Measurements from ENCODE around the gene MPPE1.
"Not testable (repeated sequence)": the region's sequence is repeated elsewhere in the genome, so short reads cannot be mapped to it uniquely, and the experiment has no call there.

Gene MPPE1

DNA sequence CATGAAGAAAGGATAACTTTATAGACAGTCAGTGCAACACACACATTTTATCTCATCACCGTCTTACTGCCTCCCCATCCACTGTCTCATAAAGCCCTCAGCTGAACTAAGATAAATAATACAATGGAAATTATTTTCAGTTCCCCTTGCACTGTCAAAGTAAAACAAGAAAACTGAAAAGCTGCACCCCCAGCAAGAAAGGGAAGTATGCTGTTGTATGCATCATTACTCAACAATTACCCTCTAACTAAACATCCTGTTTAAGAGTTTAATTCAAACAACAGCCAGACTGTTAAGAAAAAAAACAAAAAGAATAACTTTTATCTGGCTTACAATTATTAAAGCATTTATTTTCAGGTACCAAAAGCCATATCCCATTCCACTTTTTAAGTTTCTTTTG, 25.0 kb downstream of the MPPE1 start:
- no peak for DNase-seq

- no peak for DNase-seq
These were observed 25.5 kb downstream of the MPPE1 start for GRCh38 chr18:11882636-11883035.

GRCh38 chr18:11880586-11881304, 27.4 kb downstream of the MPPE1 start:
- no peak for DNase-seq

- DNase-seq = no peak
These were observed 30.5 kb downstream of the MPPE1 start for GRCh38 chr18:11877497-11878135.

- no peak for DNase-seq
These were observed 33.4 kb downstream of the MPPE1 start for GRCh38 chr18:11874676-11875075.

DNA sequence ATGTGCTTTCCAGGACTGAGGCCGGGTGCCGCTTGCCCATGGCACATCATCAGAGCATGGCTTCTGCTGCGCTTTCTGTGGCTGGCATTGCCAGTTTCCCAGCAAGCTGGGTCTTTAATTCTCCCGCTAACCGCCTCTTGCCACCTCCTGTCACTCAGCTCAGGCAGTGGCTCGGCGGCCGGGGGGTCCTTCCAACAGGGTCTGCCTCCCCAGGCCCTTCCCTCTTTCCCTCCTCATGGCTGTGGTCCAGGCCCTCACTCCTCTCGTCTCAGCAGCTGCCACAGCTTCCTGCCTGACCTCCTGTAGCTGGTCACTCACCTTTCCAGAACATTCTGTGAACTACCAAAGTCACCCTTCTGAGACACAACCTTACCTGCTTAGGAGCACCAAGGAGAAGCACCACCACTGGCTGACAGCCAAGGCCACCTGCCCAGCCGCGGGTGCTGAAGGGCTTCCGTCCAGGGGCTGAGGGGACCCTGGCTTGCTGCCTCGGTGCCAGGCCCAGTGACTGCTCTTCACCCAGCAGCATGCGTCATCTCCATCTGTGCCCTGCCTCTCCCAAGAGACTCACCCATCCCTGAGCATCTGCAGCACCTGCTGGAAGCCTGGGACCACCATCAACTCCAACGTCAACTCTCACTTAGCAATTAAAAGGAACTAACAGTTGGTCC, 34.3 kb downstream of the MPPE1 start:
- DNase-seq = no peak

- no peak for DNase-seq
These were observed 35.5 kb downstream of the MPPE1 start for GRCh38 chr18:11872479-11873136.

DNA sequence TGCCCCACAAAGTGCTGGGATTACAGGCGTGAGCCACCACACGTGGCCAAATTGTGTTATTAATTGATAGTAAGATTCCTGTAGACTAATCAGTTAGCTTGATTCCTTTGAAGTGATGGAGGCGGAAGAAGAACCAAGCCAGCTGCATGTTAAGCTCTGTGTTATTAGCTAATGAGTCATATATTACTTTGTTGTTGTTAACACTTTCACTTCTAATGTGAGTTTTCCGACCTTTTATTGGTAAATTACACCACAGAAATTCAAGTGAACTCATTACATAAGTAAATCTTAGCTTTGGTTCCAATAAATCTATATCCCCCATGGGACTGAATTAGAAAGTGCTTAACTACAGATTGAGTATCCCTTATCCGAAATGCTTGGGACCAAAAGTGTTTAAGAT, 36.6 kb downstream of the MPPE1 start:
- no peak for DNase-seq

- no peak for DNase-seq
These were observed 39.9 kb downstream of the MPPE1 start for GRCh38 chr18:11868230-11868629.

DNA sequence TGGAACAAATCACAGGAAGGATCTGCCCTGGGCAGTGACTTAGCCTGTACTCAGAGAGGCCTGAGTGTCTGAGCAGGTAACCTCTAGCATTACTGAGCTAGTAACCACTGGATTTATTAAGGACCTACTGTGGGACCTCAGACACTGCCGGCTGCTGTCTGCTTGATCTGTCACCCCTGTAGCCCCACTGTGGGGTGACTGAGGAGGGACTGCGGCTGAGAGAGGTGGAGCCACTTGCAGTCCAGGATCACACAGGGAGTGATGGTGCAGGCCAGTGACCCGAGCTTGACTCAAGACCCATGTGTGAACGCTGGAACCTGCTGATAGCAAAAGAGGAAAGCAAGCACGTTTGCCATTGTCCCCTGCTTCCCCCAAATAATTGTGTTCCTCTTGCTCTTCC, 41.4 kb downstream of the MPPE1 start:
- DNase-seq = no peak

- no peak for DNase-seq
These were observed 41.8 kb downstream of the MPPE1 start for GRCh38 chr18:11866329-11866728.

DNA sequence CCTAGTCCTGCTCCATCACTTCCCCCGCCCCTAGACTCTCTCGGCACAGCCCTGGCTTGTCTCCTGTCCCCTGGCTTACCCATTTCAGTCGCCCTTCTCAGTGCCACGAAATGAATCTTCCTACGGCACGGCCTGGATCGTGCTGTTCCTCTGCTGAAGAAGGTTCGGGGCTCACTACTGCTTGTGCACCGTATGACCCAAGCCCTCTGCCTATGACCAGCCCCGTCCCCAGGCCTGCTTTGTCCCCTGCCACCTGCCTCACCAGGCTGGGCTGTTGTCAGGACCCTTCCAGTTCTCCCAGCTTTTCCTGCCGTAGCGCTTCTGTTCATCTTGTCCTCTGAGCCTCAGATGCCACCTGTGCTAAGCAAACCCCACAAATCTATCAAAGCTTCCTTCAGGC, 43.0 kb downstream of the MPPE1 start:
- DNase-seq = no peak

- DNase-seq = no peak
These were observed 43.6 kb downstream of the MPPE1 start for GRCh38 chr18:11864471-11864870.

DNA sequence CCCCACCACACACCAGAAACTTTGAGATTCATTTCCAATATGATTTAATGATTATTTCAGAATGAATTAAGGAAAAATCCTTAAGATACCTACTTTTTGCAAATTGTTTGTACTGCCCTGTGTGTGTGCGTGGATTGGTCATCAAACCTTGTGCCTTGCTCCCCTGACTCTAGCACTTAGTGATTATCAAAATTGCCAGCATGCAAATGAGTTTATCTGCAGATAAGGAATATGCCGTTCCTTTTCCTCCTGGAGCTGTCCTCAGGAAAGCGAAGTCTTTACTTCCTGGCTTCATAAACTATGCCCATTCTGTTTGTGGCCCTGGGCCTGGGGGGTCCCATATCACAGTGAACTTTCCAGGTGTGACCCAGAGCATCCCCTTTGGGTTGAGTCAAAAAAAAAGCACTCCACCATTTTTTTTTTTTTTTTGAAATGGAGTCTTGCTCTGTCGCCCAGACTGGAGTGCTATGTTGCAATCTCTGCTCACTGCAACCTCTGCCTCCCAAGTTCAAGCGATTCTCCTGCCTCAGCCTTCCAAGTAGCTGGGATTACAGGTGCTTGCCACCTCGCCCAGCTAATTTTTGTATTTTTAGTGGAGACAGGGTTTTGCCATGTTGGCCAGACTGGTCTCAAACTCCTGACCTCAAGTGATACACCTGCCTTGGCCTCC, 45.5 kb downstream of the MPPE1 start:
- no peak for DNase-seq

GRCh38 chr18:11861583-11862288, 46.4 kb downstream of the MPPE1 start:
- no peak for DNase-seq

GRCh38 chr18:11860594-11861450, 47.3 kb downstream of the MPPE1 start:
- DNase-seq = no peak

GRCh38 chr18:11859903-11860407, 48.2 kb downstream of the MPPE1 start:
- DNase-seq = no peak

DNA sequence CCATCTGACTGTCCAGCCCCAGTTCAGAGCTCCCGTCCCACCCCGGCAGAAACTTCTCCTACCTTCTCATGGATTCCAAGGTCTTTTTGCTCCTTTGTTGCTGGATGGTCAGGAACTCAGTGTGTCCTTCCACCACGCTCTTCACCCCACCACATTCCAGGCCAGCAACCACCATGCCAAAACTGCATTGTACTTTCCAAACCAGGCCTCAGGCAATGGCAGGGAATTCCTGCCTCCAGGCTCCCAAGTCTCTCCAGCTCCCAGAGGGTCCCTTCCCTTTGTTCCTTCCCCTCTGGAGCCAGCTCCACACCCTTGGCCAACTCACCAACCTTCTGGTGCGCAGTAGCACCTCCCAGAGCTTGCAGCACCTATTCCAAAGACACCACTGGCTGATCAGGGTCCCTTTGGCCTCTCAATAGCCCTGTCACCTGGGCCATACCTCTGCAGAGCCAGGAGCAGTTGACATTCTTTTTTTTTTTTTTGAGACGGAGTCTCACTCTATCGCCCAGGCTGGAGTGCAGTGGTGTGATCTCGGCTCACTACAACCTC, 48.8 kb downstream of the MPPE1 start:
- no peak for DNase-seq

DNA sequence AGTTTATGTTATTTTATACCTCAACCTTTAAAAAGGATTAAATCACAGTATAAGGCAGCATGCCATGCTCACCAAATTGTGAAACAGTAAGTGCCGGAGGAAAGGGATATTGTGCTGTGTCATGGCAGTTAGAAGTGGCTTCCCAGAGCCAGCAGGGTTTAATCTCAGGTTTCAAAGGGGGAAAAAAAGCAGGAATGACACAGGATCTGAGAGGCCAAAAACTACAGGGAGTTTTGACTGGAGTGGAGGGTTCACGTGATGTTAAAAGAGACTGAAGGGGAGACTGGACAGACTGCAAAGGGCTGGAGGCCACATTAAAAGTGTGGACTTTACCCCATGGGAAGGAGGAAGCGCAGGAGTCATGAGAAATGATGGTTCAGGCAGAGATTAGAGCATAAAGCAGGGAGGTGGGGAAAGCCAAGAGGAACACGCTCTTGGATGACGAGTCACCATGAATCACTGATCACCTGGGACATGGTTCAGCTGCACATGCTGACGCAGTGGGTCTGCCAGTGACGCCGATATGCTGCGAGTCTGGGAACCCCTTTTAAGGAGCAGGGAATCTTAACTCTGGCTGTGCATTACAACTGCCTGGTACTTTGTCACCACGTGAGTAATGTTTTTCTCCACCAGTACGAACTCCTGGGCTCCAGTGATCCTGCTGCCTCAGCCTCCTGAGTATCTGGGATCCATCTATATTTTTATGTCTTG, 50.8 kb downstream of the MPPE1 start:
- no peak for DNase-seq

GRCh38 chr18:11854554-11854953, 53.6 kb downstream of the MPPE1 start:
- DNase-seq = not testable (repeated sequence)

All from CD4-positive, alpha-beta T cell treated with Interleukin-21 for 1 hour (primary cell).